ENCODE data around the gene MKNK1.

DNA sequence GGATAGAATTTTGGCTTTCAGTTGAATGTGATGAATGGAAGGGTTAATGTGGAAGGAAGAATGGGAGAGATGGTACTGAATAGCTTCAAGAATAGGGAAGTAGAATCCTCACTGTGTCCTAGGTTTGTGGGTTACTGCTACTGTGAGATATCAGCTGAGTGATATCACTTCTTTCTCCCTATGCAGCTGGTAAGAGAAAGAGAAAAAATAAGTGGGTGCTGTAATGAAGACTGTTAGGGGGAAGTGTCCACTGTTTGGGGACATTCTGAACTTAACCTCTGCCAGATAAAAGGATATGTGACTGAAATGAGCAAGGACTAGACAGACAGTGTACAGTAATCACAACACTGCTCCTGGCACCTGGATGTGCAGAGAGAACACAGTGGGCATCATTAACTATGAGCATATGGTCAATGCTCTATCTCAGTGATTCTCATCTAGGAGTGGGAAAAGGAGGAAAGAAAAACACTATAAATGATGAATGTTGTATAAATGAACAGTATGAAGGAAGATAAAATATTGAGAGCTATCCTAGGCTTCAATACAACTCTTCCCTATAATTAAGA, 38.1 kb upstream of the MKNK1 start:
- TF ChIP-seq ZNF317 (CRISPR knock-in tag; IDR thresholded peaks at IDR 0.05; ENCODE audit: borderline replicate concordance, low read depth) (no peak), CTCF (IDR thresholded peaks at IDR 0.05) (no peak), USF2 (CRISPR knock-in tag; IDR thresholded peaks at IDR 0.05) (no peak), TEAD4 (CRISPR knock-in tag; IDR thresholded peaks at IDR 0.05) (no peak), OVOL2 (CRISPR knock-in tag; IDR thresholded peaks at IDR 0.05; ENCODE audit: borderline replicate concordance) (no peak), SP1 (CRISPR knock-in tag; conservative IDR thresholded peaks at IDR 0.05) (no peak), TEAD1 (CRISPR knock-in tag; IDR thresholded peaks at IDR 0.05) (no peak)
- TF ChIP-seq, protein P1, sequence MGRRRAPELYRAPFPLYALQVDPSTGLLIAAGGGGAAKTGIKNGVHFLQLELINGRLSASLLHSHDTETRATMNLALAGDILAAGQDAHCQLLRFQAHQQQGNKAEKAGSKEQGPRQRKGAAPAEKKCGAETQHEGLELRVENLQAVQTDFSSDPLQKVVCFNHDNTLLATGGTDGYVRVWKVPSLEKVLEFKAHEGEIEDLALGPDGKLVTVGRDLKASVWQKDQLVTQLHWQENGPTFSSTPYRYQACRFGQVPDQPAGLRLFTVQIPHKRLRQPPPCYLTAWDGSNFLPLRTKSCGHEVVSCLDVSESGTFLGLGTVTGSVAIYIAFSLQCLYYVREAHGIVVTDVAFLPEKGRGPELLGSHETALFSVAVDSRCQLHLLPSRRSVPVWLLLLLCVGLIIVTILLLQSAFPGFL (CRISPR knock-in tag; IDR thresholded peaks at IDR 0.05; ENCODE audit: borderline replicate concordance) = no peak
- TF ChIP-seq, protein P2, sequence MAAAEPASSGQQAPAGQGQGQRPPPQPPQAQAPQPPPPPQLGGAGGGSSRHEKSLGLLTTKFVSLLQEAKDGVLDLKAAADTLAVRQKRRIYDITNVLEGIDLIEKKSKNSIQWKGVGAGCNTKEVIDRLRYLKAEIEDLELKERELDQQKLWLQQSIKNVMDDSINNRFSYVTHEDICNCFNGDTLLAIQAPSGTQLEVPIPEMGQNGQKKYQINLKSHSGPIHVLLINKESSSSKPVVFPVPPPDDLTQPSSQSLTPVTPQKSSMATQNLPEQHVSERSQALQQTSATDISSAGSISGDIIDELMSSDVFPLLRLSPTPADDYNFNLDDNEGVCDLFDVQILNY (CRISPR knock-in tag; IDR thresholded peaks at IDR 0.05) = no peak
